H1 (cell line): ENCODE data around the gene RPL32. TPM values are rescaled to one million over a fixed set of nuclear protein-coding genes. Genes with fewer than 3 reads are reported as not detected.

Source experiments
- CTCF ChIA-PET: fragments of 300-600 bp; sonication (Branson Sonifier 250); formaldehyde crosslinking; loops from one replicate; lab custom pipeline; 2021; ENCODE audit not compliant: partially characterized antibody; lab: Charles Lee
- POLR2A ChIA-PET: fragments of 300-600 bp; sonication (Branson Sonifier 250); formaldehyde crosslinking; loops from one replicate; lab custom pipeline; 2021; ENCODE audit warnings: inconsistent platforms; ENCODE audit not compliant: partially characterized antibody; lab: Charles Lee
- DNase-seq, 2 experiments: peaks; one replicate each; pipeline versions ENCODE4 v3.0.0 to v3.0.0-alpha.2; 2010 to 2022; ENCODE audit warnings: low spot score in 2 of 2, low read depth in 1 of 2, mixed read lengths in 1 of 2
- FAIRE-seq: peaks from 2 replicates; lab custom pipeline; 2011; peaks lifted over from hg19 to GRCh38; lab: Jason Lieb, UNC
- H2AFZ ChIP-seq: 2 replicates; pipeline ENCODE4 v1.8.1; 2012; ENCODE audit warnings: low read length, inconsistent platforms
- H2AK5ac ChIP-seq: 2 replicates; pipeline ENCODE4 v1.6.1; 2013; ENCODE audit warnings: low read depth, low read length
- H2BK120ac ChIP-seq: replicated peaks from 2 replicates; pipeline ENCODE3; 2013; ENCODE audit warnings: low read depth, low read length, inconsistent platforms
- H2BK12ac ChIP-seq: 2 replicates; pipeline ENCODE4 v1.6.1; 2013; ENCODE audit warnings: low read depth, low read length
- H2BK15ac ChIP-seq: 2 replicates; pipeline ENCODE4 v1.6.1; 2013; ENCODE audit warnings: low read length
- H2BK20ac ChIP-seq: 2 replicates; pipeline ENCODE4 v1.6.1; 2013; ENCODE audit warnings: low read length
- H2BK5ac ChIP-seq: 2 replicates; pipeline ENCODE4 v1.6.1; 2013; ENCODE audit warnings: low read depth, low read length
- H3K14ac ChIP-seq: 2 replicates; pipeline ENCODE4 v1.6.1; 2013; ENCODE audit warnings: inconsistent platforms; ENCODE audit not compliant: insufficient read length
- H3K18ac ChIP-seq: 2 replicates; pipeline ENCODE4 v1.6.1; 2013; ENCODE audit warnings: low read length; ENCODE audit errors: extremely low read depth
- H3K23ac ChIP-seq: 2 replicates; pipeline ENCODE4 v1.6.1; 2013; ENCODE audit warnings: inconsistent platforms; ENCODE audit not compliant: insufficient read length
- H3K23me2 ChIP-seq: 2 replicates; pipeline ENCODE4 v1.6.1; 2013; ENCODE audit warnings: low read depth, low read length
- H3K27ac ChIP-seq: 2 replicates; pipeline ENCODE4 v1.6.1; 2011; ENCODE audit warnings: low read depth, low read length, inconsistent platforms
- H3K27me3 ChIP-seq, 4 experiments: replicated peaks in 1 of 4; 1 replicate in 1 of 4; 2 replicates in 3 of 4; pipeline versions ENCODE4 v1.6.1 to v1.8.1; 2011 to 2013; ENCODE audit warnings: low read length in 3 of 4, mild to moderate bottlenecking in 3 of 4, inconsistent platforms in 2 of 4, mixed read lengths in 2 of 4, moderate library complexity in 1 of 4; ENCODE audit not compliant: control insufficient read depth in 3 of 4, insufficient read depth in 3 of 4; ENCODE audit errors: extremely low read depth in 1 of 4
- H3K36me3 ChIP-seq, 4 experiments: 2 replicates each; pipeline versions ENCODE4 v1.6.1 to v1.8.1; 2011 to 2013; ENCODE audit warnings: mild to moderate bottlenecking in 4 of 4, low read length in 3 of 4, moderate library complexity in 2 of 4, control low read depth in 1 of 4, inconsistent platforms in 1 of 4; ENCODE audit not compliant: insufficient read depth in 4 of 4, control insufficient read depth in 2 of 4
- H3K4ac ChIP-seq: replicated peaks from 2 replicates; pipeline ENCODE3; 2013; ENCODE audit warnings: low read length, low read depth, mixed read lengths, inconsistent platforms; ENCODE audit not compliant: insufficient read length
- H3K4me1 ChIP-seq, 4 experiments: replicated peaks in 1 of 4; 1 replicate in 1 of 4; 2 replicates in 3 of 4; pipeline versions ENCODE4 v1.6.1 to v1.8.1; 2011 to 2013; ENCODE audit warnings: low read length in 3 of 4, inconsistent platforms in 2 of 4, mixed read lengths in 1 of 4; ENCODE audit not compliant: insufficient read depth in 4 of 4, control insufficient read depth in 3 of 4
- H3K4me2 ChIP-seq, 2 experiments: 2 replicates each; pipeline versions ENCODE4 v1.6.1 to v1.8.1; 2011 to 2013; ENCODE audit warnings: low read depth in 2 of 2, low read length in 2 of 2, control low read depth in 1 of 2, inconsistent platforms in 1 of 2, mild to moderate bottlenecking in 1 of 2; ENCODE audit not compliant: insufficient read depth in 1 of 2
- H3K4me3 ChIP-seq, 4 experiments: fragments of 200-600, 300-600 bp in 1 of 4; sonication (generic), shearing (Covaris generic), sonication (Bioruptor Twin) in 1 of 4; 2 replicates each; pipeline versions ENCODE4 v1.5.1 to v1.8.1; 2011 to 2016; ENCODE audit warnings: low read length in 4 of 4, low read depth in 3 of 4, control low read depth in 2 of 4, inconsistent platforms in 2 of 4, mild to moderate bottlenecking in 2 of 4, mixed read lengths in 1 of 4, moderate library complexity in 1 of 4; ENCODE audit not compliant: insufficient read depth in 2 of 4; ENCODE audit errors: extremely low read depth in 1 of 4
- H3K56ac ChIP-seq: replicated peaks from 2 replicates; pipeline ENCODE3; 2013; ENCODE audit warnings: low read depth, mild to moderate bottlenecking, mixed read lengths, low read length, inconsistent platforms; ENCODE audit not compliant: insufficient read length
- H3K79me1 ChIP-seq: 2 replicates; pipeline ENCODE4 v1.6.1; 2013; ENCODE audit warnings: low read depth, low read length, control low read depth
- H3K79me2 ChIP-seq, 2 experiments: 2 replicates each; pipeline versions ENCODE4 v1.6.1 to v1.8.1; 2012 to 2013; ENCODE audit warnings: low read length in 2 of 2, mild to moderate bottlenecking in 2 of 2, inconsistent platforms in 1 of 2; ENCODE audit not compliant: insufficient read depth in 2 of 2, control insufficient read depth in 1 of 2
- H3K9ac ChIP-seq, 4 experiments: replicated peaks in 1 of 4; 1 replicate in 1 of 4; 2 replicates in 3 of 4; pipeline versions ENCODE4 v1.6.1 to v1.8.1; 2011 to 2013; ENCODE audit warnings: low read depth in 3 of 4, low read length in 3 of 4, control low read depth in 2 of 4, mild to moderate bottlenecking in 2 of 4, moderate library complexity in 2 of 4, inconsistent platforms in 1 of 4; ENCODE audit errors: extremely low read depth in 1 of 4
- H3K9me3 ChIP-seq, 2 experiments: 2 replicates each; pipeline versions ENCODE4 v1.6.1 to v1.8.1; 2012 to 2013; ENCODE audit warnings: mild to moderate bottlenecking in 2 of 2, moderate library complexity in 2 of 2, control low read depth in 1 of 2, inconsistent platforms in 1 of 2, low read depth in 1 of 2, low read length in 1 of 2, mixed read lengths in 1 of 2; ENCODE audit not compliant: insufficient read depth in 2 of 2
- H4K20me1 ChIP-seq, 2 experiments: replicated peaks in 1 of 2; 2 replicates each; pipeline versions ENCODE3 to v1.8.1; 2011 to 2013; ENCODE audit warnings: inconsistent platforms in 2 of 2, low read length in 2 of 2, mild to moderate bottlenecking in 1 of 2; ENCODE audit not compliant: insufficient read depth in 2 of 2, control insufficient read depth in 1 of 2
- H4K5ac ChIP-seq: 2 replicates; pipeline ENCODE4 v1.6.1; 2013; ENCODE audit warnings: low read length, low read depth, mixed read lengths, inconsistent platforms; ENCODE audit not compliant: insufficient read length
- H4K8ac ChIP-seq: 2 replicates; pipeline ENCODE4 v1.8.0; 2013; ENCODE audit warnings: mild to moderate bottlenecking, moderate library complexity, low read length, inconsistent platforms; ENCODE audit not compliant: insufficient read depth; ENCODE audit errors: extremely low read depth
- H4K91ac ChIP-seq: replicated peaks from 2 replicates; pipeline ENCODE3; 2013; ENCODE audit warnings: low read length, mixed read lengths, inconsistent platforms; ENCODE audit not compliant: insufficient read length
- ATF3 ChIP-seq: IDR thresholded peaks from 2 replicates; pipeline ENCODE4 v1.6.1; 2011; ENCODE audit warnings: low read depth, mild to moderate bottlenecking, low read length; ENCODE audit not compliant: insufficient read depth
- CBX5 ChIP-seq: fragments of 300-800, 300-1000 bp; sonication (generic); IDR thresholded peaks from 2 replicates; pipeline ENCODE4 v1.7.1; 2016; ENCODE audit warnings: antibody characterized with exemption, low read length, low read depth
- CHD2 ChIP-seq: IDR thresholded peaks from 2 replicates; pipeline ENCODE4 v1.6.1; 2012; ENCODE audit warnings: low read length, improper control_type of control experiment
- FOSL1 ChIP-seq: IDR thresholded peaks from 2 replicates; pipeline ENCODE4 v1.6.1; 2011; ENCODE audit warnings: mild to moderate bottlenecking, low read depth, low read length, moderate library complexity; ENCODE audit not compliant: insufficient read depth
- JUND ChIP-seq: IDR thresholded peaks from 2 replicates; pipeline ENCODE4 v1.6.1; 2011; ENCODE audit warnings: mild to moderate bottlenecking, improper control_type of control experiment, low read length
- KDM4A ChIP-seq: IDR thresholded peaks from one replicate; pipeline ENCODE4 v1.7.1; 2012; ENCODE audit warnings: low read depth, mild to moderate bottlenecking, moderate library complexity, low read length, inconsistent platforms; ENCODE audit not compliant: severe bottlenecking
- RAD21 ChIP-seq, 2 experiments: IDR thresholded peaks in 1 of 2; conservative IDR thresholded peaks in 1 of 2; 2 replicates each; pipeline ENCODE4 v1.6.1; 2011; ENCODE audit warnings: low read depth in 2 of 2, low read length in 2 of 2, improper control_type of control experiment in 1 of 2, inconsistent platforms in 1 of 2, mild to moderate bottlenecking in 1 of 2, moderate library complexity in 1 of 2
- SP1 ChIP-seq: IDR thresholded peaks from 2 replicates; pipeline ENCODE4 v1.6.1; 2011; ENCODE audit warnings: low read depth, low read length
- SP2 ChIP-seq: IDR thresholded peaks from 2 replicates; pipeline ENCODE4 v1.6.1; 2012; ENCODE audit warnings: mild to moderate bottlenecking, low read length, inconsistent platforms
- ZNF274 ChIP-seq: IDR thresholded peaks from 2 replicates; pipeline ENCODE4 v1.7.0; 2012; ENCODE audit warnings: low read length, borderline replicate concordance; ENCODE audit errors: extremely low read depth
- WGBS, 2 experiments: shearing (Covaris generic) in 1 of 2; methylation state at CpG; one replicate each; pipeline versions ENCODE4 v1.1.6 to v1.1.7; 2013 to 2015; ENCODE audit warnings: low lambda C conversion rate in 2 of 2, mixed read lengths in 2 of 2, inconsistent platforms in 1 of 2, low coverage in 1 of 2, missing lambda C conversion rate in 1 of 2; ENCODE audit not compliant: insufficient replicate concordance in 2 of 2, insufficient coverage in 1 of 2, insufficient read length in 1 of 2; ENCODE audit errors: extremely low coverage in 1 of 2, missing lambda C conversion rate in 1 of 2; 5-methylcytosine and 5-hydroxymethylcytosine counted together
- polyA plus RNA-seq, 7 experiments: library from polyadenylated mRNA; depleted of rRNA in 3 of 7; stranded (reverse) in 5 of 7; unstranded in 2 of 7; fragments of >200 nt in 5 of 7; fragments of 200-250 nt in 2 of 7; gene quantifications; 1 replicate in 5 of 7; 2 replicates in 1 of 7; 4 replicates in 1 of 7; pipeline versions ENCODE4 v1.2.1 to v1.2.3, GENCODE V29; 2011 to 2013; ENCODE audit warnings: missing spikeins in 2 of 7, mixed read lengths in 2 of 7
- total RNA-seq: library from RNA; stranded (reverse); fragmentation: NEBNext Ultra II Directional; extraction: Animal tissue kit (Norgen Biotek cat#: 25700); gene quantifications from 2 replicates; pipeline ENCODE4 v1.2.1, GENCODE V29; 2021

Gene RPL32
- total and polyA plus RNA-seq, 2 of the 8 experiments (the other 6 are each of a cell fraction or from before 2014, with no cell fraction given) = 1,443 to 2,043 TPM

- CTCF ChIA-PET = interaction anchor here (0.8 to 10.2 kb wide), 10 partner anchors 9 to 109 kb away, joined by 3 to 83 read pairs (median 6); no protein-coding TSS in a partner anchor
- FAIRE-seq = no peak
- WGBS, 2 experiments = 88% methylated on average over 6 of the region's 6 CpGs; no CpG with 5 or more reads in 1 of the 2 experiments
- TF ChIP-seq CHD2 = no peak
- TF ChIP-seq RAD21 (IDR thresholded peaks at IDR 0.05 in 1 of 2, conservative IDR thresholded peaks at IDR 0.05 in 1 of 2; ENCODE audit: low read depth in 2 of 2, low read length in 2 of 2) = no peak
- no peak for TF ChIP-seq FOSL1
- TF ChIP-seq JUND = no peak
- TF ChIP-seq ZNF274 = no peak
- no peak for TF ChIP-seq CBX5
- TF ChIP-seq SP1 = no peak
- TF ChIP-seq SP2 = no peak
- TF ChIP-seq KDM4A = no peak
- TF ChIP-seq ATF3 = no peak
Measured at GRCh38 chr3:12813967-12814366, 27.4 kb downstream of the RPL32 start.

More at GRCh38 chr3:12813967-12814366, 27.4 kb downstream of the RPL32 start:
- Histone ChIP-seq H4K5ac (no peak overlapping the region), H3K9me3 (no peaks in the 10 kb centered on the region), H2AFZ (no peak overlapping the region), H3K56ac (no peak overlapping the region), H2BK12ac (no peak overlapping the region), H3K36me3 (peaks cover 4 to 13% (median 9%) of the 10 kb centered on the region in 4 experiments; a peak in 5 of 8 replicates), H3K23ac (no peak overlapping the region), H3K79me1 (no peaks in the 10 kb centered on the region), H4K20me1 (peaks cover 2 to 3% of the 10 kb centered on the region in 2 experiments), H3K23me2 (peaks cover 3% of the 10 kb centered on the region; the same call in 1 of the 2 replicates), H3K4me1 (peaks cover 0 to 8% (median 4%) of the 10 kb centered on the region in 4 experiments; a peak in 4 of 7 replicates), H3K27ac (no peak overlapping the region), H2BK20ac (no peak overlapping the region), H3K9ac (no peak overlapping the region), H3K79me2 (no peaks in the 10 kb centered on the region), H3K4me3 (no peak overlapping the region), H4K91ac (no peak overlapping the region), H2BK5ac (no peak overlapping the region), H3K4me2 (no peak overlapping the region), H3K14ac (no peak overlapping the region), H3K18ac (no peak overlapping the region), H2BK15ac (no peak overlapping the region), H4K8ac (no peak overlapping the region), H2AK5ac (no peak overlapping the region), H3K27me3 (no peaks in the 10 kb centered on the region), H2BK120ac (no peak overlapping the region), H3K4ac (no peak overlapping the region)
- no peak for DNase-seq
- POLR2A ChIA-PET = interaction anchor here (1.6 to 28.5 kb wide), 2 partner anchors 17 to 21 kb away, joined by 5 to 661 read pairs; partner anchors contain the start of genes CAND2 and RPL32
